ENCODE measurements around the gene ENOX1. TPM values are rescaled to one million over a fixed set of nuclear protein-coding genes. Genes with fewer than 3 reads are reported as not detected.

ENOX1 gene
- total RNA-seq, 4 donors from 2014 or later, result 2.2 to 8.9 (median 6.2) TPM

DNA sequence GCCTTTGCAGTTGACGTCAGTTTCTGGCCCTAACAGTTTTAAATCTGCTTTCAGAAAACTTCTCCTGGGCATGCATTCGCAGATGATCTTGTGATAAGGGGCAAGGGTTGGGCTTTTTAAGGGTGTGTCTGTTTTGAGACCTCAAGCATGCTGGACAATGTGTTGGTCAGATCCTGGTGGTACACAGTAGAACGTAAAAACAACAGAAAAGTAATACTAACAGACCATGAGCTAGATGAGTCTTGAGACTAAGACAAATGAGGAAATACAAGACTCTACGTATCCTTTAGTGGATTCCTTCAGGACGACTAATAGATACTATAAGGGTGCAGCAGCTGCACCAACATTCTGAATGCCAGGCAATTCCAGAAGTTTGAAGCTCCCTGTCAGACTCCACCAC lies 525.8 kb downstream of the ENOX1 start:
- ATAC-seq (ENCODE audit: low FRiP score) (no peak), DNase-seq (ENCODE audit: low spot score) (no peak)
- TF ChIP-seq, protein P1, sequence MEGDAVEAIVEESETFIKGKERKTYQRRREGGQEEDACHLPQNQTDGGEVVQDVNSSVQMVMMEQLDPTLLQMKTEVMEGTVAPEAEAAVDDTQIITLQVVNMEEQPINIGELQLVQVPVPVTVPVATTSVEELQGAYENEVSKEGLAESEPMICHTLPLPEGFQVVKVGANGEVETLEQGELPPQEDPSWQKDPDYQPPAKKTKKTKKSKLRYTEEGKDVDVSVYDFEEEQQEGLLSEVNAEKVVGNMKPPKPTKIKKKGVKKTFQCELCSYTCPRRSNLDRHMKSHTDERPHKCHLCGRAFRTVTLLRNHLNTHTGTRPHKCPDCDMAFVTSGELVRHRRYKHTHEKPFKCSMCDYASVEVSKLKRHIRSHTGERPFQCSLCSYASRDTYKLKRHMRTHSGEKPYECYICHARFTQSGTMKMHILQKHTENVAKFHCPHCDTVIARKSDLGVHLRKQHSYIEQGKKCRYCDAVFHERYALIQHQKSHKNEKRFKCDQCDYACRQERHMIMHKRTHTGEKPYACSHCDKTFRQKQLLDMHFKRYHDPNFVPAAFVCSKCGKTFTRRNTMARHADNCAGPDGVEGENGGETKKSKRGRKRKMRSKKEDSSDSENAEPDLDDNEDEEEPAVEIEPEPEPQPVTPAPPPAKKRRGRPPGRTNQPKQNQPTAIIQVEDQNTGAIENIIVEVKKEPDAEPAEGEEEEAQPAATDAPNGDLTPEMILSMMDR (IDR thresholded peaks at IDR 0.05), result no peak

DNA sequence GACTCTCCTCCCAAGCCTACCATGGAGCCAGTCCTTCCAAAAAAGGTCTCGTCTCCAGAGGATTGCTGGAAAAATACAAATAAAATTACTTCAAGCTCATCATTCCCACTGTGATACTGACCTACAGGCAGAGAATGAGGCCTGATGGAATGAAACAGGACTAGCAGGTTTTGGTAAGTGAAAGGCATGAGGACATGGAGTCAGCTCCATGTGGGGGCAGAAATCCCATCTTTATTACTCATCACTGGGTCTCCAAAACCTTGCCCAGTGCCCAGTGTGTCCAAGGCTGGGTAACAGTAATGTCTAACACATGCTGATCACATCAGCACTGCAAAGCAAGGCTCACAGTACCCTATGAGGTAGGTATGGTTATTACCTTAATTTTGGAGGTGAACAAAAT lies 528.0 kb downstream of the ENOX1 start:
- DNase-seq (ENCODE audit: low spot score) (no peak), ATAC-seq (ENCODE audit: low FRiP score) (no peak)
- TF ChIP-seq, protein P1 (IDR thresholded peaks at IDR 0.05), result no peak

DNA sequence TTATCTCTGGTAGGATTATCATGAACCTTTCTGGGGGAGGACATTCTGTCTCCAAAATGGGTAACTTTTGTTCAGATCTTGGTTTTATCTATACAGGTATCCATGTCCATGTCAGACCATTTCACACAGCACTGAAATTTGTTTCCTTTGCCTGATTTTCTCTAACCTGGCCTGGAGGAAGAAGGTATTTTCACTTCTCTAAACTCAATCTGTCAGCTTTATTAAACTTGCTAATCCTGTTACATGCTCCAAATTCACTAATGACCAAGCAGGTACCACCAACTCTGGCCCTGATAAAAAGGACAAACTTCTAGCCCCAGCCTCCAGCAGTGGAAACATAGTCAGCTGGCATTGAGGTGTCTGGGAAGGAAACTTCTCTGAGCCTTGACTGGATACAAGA lies 529.0 kb downstream of the ENOX1 start:
- no peak for ATAC-seq (ENCODE audit: low FRiP score)
- TF ChIP-seq, protein P1 (IDR thresholded peaks at IDR 0.05), result no peak

DNA sequence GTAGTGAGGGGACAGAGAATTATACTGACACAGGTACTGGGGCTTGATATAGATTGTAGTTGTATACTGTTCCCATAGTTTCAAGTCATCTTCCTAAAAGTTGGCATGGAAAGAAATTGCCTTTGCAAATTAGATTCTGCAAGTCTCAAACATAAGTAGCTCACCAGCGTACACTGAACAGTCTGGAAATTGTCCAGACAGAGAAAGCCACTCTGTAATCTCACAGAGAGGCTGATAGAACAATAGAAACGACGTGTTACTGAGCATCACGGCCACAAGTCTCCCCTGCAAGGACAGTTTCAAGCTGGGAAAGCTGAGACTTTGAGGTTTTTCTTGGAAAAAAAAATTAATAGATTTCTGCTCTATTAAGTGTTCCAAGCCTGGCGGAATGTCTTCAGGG lies 534.8 kb downstream of the ENOX1 start:
- ATAC-seq (ENCODE audit: low FRiP score), result no peak
- DNase-seq (ENCODE audit: low spot score), result no peak
- TF ChIP-seq, protein P1 (IDR thresholded peaks at IDR 0.05), result no peak

More for the DNA sequence above, 529.0 kb downstream of the ENOX1 start:
- DNase-seq (ENCODE audit: low spot score), result no peak

DNA sequence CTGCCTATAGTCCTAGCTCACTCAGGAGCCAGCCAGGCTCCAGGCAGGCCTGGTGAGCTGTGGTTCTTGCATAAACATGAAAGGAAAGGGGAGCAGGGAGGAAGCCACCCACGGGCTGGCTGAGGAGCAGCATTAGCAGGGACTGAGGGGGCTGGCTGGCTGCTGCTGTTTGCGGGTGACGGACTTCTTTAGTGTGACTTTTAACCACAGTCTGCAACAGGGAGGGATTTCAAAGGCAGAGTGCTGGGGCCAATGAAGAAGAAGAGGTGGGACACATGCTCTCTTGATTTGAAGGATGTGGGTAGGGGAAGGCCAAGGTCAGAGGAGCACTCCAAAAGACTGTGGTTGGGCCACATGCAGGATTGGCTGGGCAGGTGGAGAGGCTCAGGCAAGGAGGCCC lies 540.4 kb downstream of the ENOX1 start:
- TF ChIP-seq, protein P1 (IDR thresholded peaks at IDR 0.05), result no peak
- no peak for ATAC-seq (ENCODE audit: low FRiP score)

DNA sequence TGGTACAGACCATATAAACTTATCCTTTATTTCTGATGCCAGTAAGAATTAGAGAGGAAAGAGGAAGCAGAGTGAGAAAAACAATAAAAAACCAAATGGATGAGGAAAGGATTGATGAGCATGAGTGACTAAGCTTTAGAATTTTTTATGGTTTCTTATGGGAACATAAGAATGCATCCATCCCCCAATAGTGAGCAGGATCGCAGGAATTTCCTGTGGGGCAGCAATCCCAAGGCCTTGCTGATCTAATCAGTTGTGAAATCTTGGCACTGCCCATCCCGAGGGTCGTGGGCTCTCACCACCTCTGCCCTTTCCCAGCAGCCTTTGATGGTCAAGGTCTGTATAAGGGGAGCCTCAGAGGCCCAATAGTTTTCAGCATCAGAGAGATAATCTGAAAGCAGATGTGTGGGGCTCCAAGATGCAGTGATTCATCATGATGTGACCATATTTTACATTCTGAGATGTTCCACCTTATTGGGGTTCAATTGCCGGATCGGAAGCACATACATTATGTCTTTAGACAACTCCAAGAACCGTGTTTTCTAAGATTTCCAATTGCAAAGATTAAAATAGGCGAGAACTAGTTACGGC lies 541.3 kb downstream of the ENOX1 start:
- ATAC-seq (ENCODE audit: low FRiP score), result no peak
- no peak for DNase-seq (ENCODE audit: low spot score)
- TF ChIP-seq, protein P1 (IDR thresholded peaks at IDR 0.05), result no peak

More for the DNA sequence above, 540.4 kb downstream of the ENOX1 start:
- DNase-seq (ENCODE audit: low spot score), result no peak

DNA sequence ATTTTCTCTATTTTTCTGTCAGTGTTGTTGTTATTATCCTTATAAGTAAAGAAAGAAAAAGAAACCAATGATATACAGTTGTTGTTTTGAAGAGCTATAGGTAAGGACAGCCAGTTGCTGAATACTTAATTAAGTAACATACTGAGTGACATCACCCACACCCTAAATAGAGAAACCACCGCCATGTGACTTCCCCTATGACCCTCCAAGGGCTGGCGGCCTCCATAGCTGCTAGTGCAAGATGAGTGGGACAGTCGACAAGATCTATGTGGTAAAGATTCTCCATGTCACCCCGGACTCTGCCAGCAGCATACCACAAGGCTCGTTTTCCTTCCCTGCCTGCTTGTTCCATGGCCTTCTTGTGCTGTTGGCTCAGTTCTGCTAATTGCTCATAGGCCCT lies 542.3 kb downstream of the ENOX1 start:
- no peak for ATAC-seq (ENCODE audit: low FRiP score)
- no peak for DNase-seq (ENCODE audit: low spot score)
- TF ChIP-seq, protein P1 (IDR thresholded peaks at IDR 0.05), result no peak

Measured in omental fat pad (tissue), 4 donors.